Skeletal muscle tissue (tissue), 4 donors: ENCODE results near the gene C1QTNF9B. TPM values are rescaled to one million over a fixed set of nuclear protein-coding genes. Genes with fewer than 3 reads are reported as not detected.
"Not testable (repeated sequence)": the region's sequence is repeated elsewhere in the genome, so short reads cannot be mapped to it uniquely, and the experiment has no call there.

Experiments used
- H3K27ac ChIP-seq: one replicate; pipeline ENCODE4 v1.7.0; 2013; ENCODE audit warnings: mild to moderate bottlenecking, low read depth, low read length, inconsistent platforms
- H3K27me3 ChIP-seq, 3 donors: one replicate each; pipeline ENCODE4 v1.7.0; 2013; ENCODE audit warnings: low read length in 3 of 3; ENCODE audit not compliant: control insufficient read depth in 3 of 3, insufficient read depth in 3 of 3
- H3K36me3 ChIP-seq, 3 donors: one replicate each; pipeline ENCODE4 v1.7.0; 2013; ENCODE audit warnings: low read length in 3 of 3; ENCODE audit not compliant: control insufficient read depth in 3 of 3, insufficient read depth in 3 of 3
- H3K4me1 ChIP-seq, 3 donors: one replicate each; pipeline ENCODE4 v1.7.0; 2013; ENCODE audit warnings: low read length in 3 of 3, mild to moderate bottlenecking in 3 of 3; ENCODE audit not compliant: control insufficient read depth in 3 of 3, insufficient read depth in 3 of 3
- H3K4me3 ChIP-seq, 3 donors: one replicate each; pipeline ENCODE4 v1.7.0; 2013; ENCODE audit warnings: low read length in 3 of 3
- H3K9ac ChIP-seq, 3 donors: one replicate each; pipeline ENCODE4 v1.7.0; 2013; ENCODE audit warnings: low read length in 3 of 3, mild to moderate bottlenecking in 3 of 3, moderate library complexity in 2 of 3, low read depth in 1 of 3
- H3K9me3 ChIP-seq, 3 donors: one replicate each; pipeline ENCODE4 v1.7.0; 2013; ENCODE audit warnings: low read length in 3 of 3; ENCODE audit not compliant: control insufficient read depth in 3 of 3
- total RNA-seq: library from RNA; depleted of rRNA; stranded (reverse); fragments of >200 nt; gene quantifications from one replicate; pipeline ENCODE4 v1.2.3, GENCODE V29; 2014
- donor health status: Osteomylitis.

C1QTNF9B gene
- total RNA-seq, 1 donor from 2014 or later = 1.0 TPM

DNA sequence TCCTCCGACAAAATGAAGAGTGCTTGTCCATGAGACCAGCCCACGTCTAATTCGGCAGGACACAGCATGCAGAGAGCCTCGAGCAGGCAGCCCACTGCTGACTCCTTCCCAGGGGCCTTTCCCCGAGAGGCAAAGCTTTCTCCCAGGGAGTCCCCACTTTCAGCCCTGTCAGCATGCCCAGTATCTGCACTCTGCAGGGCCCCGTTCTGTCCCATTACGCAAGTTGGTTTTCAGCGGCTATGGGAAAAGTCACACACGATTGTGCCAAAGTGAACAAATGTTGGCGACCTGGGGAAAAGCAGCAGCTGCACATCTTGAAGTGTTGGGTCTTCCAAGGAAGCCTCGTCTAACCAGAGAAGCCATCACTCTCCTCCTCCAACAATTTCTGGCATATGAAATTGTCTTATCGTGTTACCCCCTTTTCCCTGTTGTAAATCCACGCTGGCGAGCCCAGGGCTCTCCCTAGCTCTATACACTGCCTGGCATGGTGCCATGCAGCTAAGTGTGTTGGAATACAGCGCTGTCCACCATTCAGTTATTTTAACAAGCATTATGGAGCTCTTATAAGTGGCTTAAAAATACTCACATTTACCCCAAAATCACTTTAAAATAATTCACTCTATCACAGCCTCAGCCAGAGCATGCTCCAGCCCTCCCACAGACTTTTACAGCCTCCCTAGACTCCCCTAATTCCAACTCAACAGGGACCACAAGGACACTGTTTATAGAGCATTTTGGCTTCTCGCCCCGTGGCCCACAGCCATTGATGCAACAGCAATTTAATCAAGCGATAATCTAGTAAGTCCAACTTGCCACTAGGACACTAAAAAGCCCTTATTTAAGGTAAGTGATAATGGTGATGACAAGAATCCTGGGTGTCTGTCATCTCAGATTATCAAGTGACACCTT lies 16.6 kb downstream of the C1QTNF9B start:
- H3K9me3 ChIP-seq, H3K27ac ChIP-seq, H3K27me3 ChIP-seq, H3K9ac ChIP-seq, H3K4me3 ChIP-seq, H3K4me1 ChIP-seq: not testable (repeated sequence)
- peaks cover 0 to 20% (median 8%) of the 10 kb centered on the region in 3 donors for H3K36me3 ChIP-seq

DNA sequence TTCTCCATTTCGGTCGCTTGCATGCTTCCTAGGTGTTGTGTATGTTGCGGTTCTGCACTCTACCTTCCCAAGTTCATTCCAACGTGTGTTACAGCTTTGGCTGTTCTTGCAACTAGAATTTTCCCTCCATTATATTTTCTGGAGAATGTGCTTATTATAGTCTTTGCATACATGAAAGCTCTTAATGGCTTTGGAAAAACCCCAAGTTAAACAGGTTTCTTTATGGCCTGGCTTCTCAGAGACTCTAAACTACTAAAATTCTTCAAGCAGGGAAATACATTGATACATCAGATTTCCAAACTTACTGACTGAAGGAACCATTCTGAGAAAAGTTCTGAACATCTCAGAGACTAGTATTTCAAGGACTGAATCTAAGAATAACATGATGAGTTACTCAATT lies 20.0 kb downstream of the C1QTNF9B start:
- no peak overlapping the region for H3K9ac ChIP-seq
- H3K36me3 ChIP-seq = peaks cover 0 to 13% (median 3%) of the 10 kb centered on the region in 3 donors
- H3K27me3 ChIP-seq = no peaks in the 10 kb centered on the region
- H3K27ac ChIP-seq = no peak overlapping the region
- H3K4me3 ChIP-seq = no peak overlapping the region
- H3K9me3 ChIP-seq = no peaks in the 10 kb centered on the region
- H3K4me1 ChIP-seq = peaks cover 2 to 3% (median 2%) of the 10 kb centered on the region in 3 donors

DNA sequence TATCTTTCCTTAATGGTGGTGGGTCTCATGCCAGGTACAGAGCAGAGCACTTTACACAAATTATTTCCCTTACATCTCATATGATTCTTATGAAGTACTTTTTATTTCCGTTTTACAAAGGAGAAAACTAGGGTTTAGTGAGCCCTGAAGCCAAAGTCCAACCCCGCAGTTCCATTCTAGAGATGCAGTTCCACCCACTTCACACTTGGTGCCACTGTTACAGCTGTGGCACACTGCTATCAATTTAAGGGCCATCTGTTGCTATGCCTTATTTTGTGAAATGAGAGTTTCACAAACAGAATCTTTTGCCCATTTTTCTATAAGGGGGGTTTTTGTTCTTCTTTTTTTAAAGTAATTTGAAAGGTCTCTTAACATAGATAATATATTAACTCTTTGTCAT lies 21.0 kb downstream of the C1QTNF9B start:
- Histone ChIP-seq H3K4me3 (no peak overlapping the region), H3K27ac (no peak overlapping the region), H3K4me1 (peaks cover 0 to under 1% (median under 1%) of the 10 kb centered on the region in 3 donors), H3K9me3 (no peaks in the 10 kb centered on the region), H3K36me3 (peaks cover 0 to 13% (median 3%) of the 10 kb centered on the region in 3 donors), H3K9ac (no peak overlapping the region), H3K27me3 (no peaks in the 10 kb centered on the region)

DNA sequence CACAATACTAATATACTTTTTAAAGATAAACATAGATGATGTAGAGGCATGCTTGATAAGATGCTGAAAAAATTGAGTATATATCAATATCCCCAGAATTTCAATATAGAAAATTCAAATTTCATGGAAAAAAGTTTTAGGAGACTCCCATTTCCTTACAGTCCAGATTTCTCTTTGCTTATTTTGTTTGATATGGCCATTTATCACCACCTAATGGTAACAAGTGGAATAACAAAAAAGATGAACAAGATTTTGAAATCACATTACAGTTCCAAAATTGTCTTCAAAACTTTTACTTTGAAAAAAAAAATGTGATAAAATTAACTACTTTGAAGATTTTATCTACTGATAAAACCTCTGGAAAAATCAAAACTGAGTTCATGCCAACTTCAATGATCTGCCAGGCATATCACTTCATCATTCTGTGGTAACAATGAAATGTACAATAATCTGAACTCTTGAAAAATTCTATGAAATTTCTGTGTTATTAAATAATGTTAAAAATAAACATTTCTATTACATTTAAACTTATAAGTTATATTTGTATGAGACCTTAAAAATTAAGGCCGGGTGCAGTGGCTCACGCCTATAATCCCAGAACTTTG lies 25.6 kb downstream of the C1QTNF9B start:
- Histone ChIP-seq H3K36me3 (peaks cover 0 to 6% (median 4%) of the 10 kb centered on the region in 3 donors), H3K9me3 (no peaks in the 10 kb centered on the region), H3K27me3 (no peaks in the 10 kb centered on the region), H3K27ac (no peak overlapping the region), H3K9ac (no peak overlapping the region), H3K4me3 (no peak overlapping the region), H3K4me1 (peaks cover 3 to 8% (median 5%) of the 10 kb centered on the region in 3 donors)

DNA sequence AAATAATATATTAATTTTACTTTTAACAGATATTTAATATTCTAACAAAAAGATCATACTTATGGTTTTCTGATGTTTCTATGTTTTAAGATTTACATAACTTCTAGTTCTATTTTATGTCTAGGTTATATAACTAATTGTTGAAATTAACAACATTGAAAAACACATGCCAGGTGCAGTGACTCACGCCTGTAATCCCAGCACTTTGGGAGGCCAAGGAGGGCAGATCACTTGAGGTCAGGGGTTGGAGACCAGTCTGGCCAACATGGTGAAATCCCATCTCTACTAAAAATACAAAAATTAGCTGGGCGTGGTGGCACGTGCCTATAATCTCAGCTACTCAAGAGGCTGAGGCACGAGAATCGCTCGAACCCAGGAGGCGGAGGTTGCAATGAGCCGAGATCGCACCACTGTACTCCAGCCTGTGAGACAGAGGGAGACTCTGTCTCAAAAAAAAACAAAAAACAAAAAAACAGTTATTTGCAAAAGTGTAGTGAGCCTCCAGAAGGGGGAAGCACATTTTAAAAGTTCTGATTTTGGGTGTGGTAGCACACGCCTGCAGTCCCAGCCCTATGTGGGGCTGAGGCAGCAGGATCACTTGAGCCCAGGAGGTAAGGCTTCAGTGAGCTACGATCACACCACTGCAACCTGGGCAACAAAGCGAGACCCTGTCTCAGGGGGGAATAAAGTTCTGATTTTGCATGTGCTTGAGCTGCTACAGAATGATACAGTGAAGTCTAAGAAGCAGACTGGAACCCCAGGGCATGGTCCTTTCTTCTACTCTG lies 26.8 kb downstream of the C1QTNF9B start:
- Histone ChIP-seq H3K4me3 (no peak overlapping the region), H3K27ac (no peak overlapping the region), H3K9me3 (no peaks in the 10 kb centered on the region), H3K4me1 (peaks cover 3 to 8% (median 5%) of the 10 kb centered on the region in 3 donors), H3K36me3 (peaks cover 0 to 8% (median 4%) of the 10 kb centered on the region in 3 donors), H3K27me3 (no peaks in the 10 kb centered on the region), H3K9ac (no peak overlapping the region)

DNA sequence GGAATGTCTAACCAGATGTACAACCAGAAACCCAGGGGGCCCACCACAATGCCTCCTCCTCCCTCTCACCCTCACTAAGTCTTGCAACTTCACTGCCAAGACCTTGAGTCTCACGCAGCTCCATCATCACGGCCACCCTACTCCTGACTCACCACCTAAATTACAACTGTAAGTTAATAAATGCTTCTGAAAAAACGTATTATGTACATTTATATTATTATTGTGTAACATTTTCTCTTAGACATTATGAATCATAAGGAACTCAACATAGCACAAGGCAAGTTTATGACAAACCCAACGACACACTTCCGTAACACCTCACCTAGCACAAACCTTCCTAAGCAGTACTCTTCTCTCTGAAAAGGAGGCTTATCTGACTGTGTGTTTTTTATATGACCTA lies 28.8 kb downstream of the C1QTNF9B start:
- H3K4me3 ChIP-seq = no peak overlapping the region
- H3K9ac ChIP-seq = no peak overlapping the region
- H3K27ac ChIP-seq = no peak overlapping the region

DNA sequence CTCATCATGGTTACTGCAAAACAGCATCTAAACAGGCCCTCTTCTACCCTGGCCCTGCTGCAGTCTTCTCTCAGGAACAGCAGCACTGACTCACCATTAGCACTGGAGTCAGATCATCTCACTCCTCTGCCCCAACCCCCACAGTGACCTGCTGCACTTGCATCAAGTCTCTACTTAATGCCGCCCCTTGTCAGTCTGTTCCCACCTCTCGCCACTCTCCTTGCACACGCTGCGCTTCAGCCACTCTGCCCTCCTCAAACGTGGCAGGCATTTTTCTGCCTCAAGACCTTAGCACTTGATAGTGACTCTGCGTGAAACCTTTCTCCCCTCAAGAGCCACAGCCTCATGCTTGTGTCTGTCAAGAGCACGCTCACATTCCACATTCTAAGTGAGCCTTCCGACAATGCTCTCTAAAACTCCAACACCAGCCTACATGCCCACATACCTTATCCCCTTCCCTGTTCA lies 30.2 kb downstream of the C1QTNF9B start:
- Histone ChIP-seq H3K4me3 (no peak overlapping the region), H3K9me3 (no peaks in the 10 kb centered on the region), H3K27ac (no peak overlapping the region), H3K36me3 (peaks cover 0 to 8% (median 4%) of the 10 kb centered on the region in 3 donors), H3K9ac (no peak overlapping the region), H3K27me3 (no peaks in the 10 kb centered on the region), H3K4me1 (peaks cover 3 to 8% (median 5%) of the 10 kb centered on the region in 3 donors)

More for the DNA sequence above, 28.8 kb downstream of the C1QTNF9B start:
- Histone ChIP-seq H3K36me3 (peaks cover 0 to 8% (median 4%) of the 10 kb centered on the region in 3 donors), H3K9me3 (no peaks in the 10 kb centered on the region), H3K4me1 (peaks cover 3 to 8% (median 5%) of the 10 kb centered on the region in 3 donors), H3K27me3 (no peaks in the 10 kb centered on the region)

DNA sequence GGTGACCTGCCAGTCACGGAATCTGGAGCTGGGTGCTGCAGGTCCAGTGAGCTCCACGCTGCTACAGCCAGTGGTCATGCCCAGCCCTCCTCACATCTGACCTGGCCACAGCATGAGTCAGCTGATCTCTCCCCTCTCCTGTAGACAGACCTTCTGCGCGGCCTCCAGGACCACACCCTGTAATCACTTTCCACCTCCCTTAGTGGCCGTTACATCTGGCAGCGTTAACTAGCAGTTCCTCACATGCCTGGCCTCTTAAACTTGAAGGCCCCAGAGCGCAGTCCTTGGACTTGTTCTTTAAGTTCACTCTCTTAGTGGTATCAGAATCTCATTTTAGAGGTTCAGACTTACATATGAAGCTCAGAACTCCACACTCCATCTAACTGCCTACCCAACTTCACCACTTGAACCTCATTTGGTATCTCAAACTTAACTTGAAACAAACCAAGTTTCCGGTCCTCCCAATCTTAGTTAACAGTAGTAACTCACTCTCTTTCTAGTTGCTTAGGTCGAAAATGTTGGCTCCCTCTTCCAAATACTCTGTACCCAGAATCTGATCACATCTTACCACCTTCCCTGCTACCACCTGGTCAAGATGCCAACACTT lies 30.8 kb downstream of the C1QTNF9B start:
- no peak overlapping the region for H3K9ac ChIP-seq
- no peak overlapping the region for H3K4me3 ChIP-seq
- H3K27me3 ChIP-seq = no peaks in the 10 kb centered on the region
- no peaks in the 10 kb centered on the region for H3K9me3 ChIP-seq
- peaks cover 4 to 8% (median 4%) of the 10 kb centered on the region in 3 donors for H3K36me3 ChIP-seq
- H3K4me1 ChIP-seq = peaks cover 3 to 8% (median 5%) of the 10 kb centered on the region in 3 donors
- no peak overlapping the region for H3K27ac ChIP-seq

DNA sequence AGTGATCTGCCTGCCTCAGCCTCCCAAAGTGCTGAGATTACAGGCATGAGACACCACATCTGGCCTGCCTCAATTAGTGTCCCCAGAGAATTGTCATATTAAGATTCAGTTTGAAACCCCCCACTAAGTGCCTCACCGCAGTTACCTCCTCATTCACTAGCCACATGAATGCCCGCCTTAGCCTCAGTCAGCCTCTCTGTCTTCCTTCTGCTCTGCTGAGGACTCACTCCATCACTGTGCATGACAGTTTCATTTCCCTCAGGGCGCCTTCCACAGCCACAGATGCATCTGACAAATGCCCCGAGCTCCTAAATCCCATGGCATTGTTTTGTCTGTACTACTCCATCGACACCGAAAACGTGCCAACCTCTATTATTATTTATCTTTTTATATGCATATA lies 31.4 kb downstream of the C1QTNF9B start:
- H3K27me3 ChIP-seq = no peaks in the 10 kb centered on the region
- H3K4me1 ChIP-seq = peaks cover 2 to 6% (median 3%) of the 10 kb centered on the region in 3 donors
- H3K27ac ChIP-seq = no peak overlapping the region
- no peak overlapping the region for H3K4me3 ChIP-seq
- H3K36me3 ChIP-seq = peaks cover 4 to 8% (median 8%) of the 10 kb centered on the region in 3 donors
- no peak overlapping the region for H3K9ac ChIP-seq
- no peaks in the 10 kb centered on the region for H3K9me3 ChIP-seq
